GM21825 (cell line): ENCODE results near the gene LRRK1.

ENCODE experiments used
- ATAC-seq: cut with Tn5 transposase; IDR thresholded peaks from one replicate; pipeline ENCODE4 v1.9.1; 2021; ENCODE audit warnings: mild to moderate bottlenecking, moderate library complexity; ENCODE audit not compliant: unreplicated experiment

The LRRK1 gene

DNA sequence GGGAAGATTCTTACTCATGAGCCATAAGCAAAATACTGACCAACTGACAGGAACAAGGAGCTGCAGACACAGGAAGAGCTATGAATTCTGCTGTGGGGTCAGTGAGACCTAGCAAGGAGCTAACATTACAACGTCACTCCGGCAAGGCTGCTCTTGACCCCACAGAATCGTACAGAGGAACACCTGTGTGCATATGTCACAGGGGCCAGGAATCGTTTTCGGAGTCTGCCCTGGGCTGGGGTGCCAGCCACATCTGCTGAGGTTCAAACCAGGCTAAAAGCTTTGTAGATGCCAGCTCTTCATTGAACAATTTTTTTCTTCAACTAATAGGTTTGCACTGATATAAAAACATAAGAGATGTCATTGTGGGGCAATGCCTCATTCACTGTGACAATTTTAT, 82.6 kb downstream of the LRRK1 start:
- ATAC-seq = no peak

DNA sequence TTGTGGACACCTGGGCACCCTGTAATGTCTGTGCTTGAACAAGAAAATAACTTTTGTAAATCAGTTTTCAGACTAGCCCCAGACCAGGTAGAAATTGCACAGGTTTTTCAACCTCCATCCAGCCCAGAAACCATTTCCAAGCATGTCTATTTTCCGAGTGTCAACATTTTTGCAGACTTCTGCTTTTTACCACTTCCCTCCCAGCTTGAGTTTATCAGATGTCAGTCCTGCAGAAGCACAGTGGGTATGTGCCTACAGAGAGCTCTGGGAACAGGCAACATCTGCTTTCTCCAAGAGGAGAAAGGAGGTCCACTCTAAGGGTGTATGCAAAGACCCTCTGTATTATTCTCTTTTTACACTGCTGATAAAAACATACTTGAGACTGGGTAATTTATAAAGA, 83.9 kb downstream of the LRRK1 start:
- no peak for ATAC-seq

DNA sequence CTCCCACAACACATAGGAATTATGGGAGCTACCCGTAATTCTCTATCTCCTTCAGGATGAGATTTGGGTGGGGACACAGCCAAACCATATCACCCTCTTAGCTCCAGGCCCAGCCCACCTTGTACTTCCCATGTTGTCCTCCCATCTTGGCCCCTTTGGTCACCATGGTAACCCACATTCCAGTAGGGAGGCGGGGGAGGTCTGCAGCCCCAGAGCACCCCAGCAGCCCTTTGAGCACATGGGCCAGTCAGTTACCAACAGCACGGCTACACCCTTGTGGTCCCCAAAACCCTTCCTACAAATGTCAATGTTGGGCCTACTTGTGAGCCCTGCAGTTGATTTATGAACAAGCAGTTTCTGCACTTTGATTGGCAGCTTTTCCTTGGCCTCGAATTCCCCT, 84.5 kb downstream of the LRRK1 start:
- no peak for ATAC-seq

DNA sequence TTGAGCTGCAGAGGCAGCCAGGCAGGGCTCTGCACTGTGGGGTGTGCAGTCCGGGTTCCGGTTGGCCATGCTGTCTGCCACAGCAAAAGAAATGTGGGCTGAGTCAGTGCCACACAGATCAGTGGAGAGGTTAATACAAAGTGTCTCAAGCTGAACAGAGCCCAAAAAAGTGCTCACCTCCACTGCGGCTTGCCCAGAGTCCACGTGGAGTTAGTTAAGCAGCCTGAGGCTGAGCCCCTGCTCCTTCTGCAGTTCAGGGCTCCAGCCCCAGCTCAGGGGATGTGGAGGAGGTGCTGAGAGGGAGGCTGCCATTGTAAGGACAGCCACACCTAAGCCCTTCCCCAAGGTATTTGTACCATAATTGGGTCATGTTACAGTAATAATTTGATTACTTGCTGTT, 85.3 kb downstream of the LRRK1 start:
- no peak for ATAC-seq

DNA sequence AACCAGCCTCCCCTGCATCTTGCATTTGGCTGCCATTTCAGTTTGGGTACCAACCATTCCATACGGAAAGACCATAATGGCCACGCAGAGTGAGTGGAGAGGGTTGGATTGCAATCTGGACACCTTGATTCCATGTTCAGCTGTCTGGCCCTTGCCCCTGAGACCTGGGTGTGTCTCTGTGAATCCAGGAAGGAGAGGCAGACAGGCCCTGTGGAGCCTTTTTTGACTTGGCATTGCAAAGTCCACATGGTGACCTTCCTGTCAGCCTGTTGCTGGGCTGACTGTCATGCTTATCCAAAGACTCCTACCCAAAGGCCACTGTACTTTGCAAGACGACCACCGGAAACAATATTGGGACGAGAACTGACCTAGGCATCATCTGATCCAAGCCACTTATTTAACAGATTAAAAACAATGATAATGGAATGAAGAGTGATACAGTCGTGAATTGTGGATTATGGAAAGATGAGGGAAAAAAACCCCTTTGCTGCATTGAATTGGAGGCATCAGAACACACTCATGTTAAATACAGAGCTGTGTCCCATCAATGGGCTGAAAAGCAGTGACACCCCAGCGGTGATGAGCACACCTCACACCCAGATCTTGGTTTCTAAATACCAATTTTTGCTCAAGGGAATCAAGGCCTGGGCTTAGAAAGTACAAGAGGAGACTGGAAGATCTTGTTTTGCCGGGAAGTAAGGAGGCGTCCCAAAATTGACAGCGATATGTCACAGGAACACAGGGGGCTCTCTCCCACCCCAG, 86.0 kb downstream of the LRRK1 start:
- ATAC-seq = no peak

DNA sequence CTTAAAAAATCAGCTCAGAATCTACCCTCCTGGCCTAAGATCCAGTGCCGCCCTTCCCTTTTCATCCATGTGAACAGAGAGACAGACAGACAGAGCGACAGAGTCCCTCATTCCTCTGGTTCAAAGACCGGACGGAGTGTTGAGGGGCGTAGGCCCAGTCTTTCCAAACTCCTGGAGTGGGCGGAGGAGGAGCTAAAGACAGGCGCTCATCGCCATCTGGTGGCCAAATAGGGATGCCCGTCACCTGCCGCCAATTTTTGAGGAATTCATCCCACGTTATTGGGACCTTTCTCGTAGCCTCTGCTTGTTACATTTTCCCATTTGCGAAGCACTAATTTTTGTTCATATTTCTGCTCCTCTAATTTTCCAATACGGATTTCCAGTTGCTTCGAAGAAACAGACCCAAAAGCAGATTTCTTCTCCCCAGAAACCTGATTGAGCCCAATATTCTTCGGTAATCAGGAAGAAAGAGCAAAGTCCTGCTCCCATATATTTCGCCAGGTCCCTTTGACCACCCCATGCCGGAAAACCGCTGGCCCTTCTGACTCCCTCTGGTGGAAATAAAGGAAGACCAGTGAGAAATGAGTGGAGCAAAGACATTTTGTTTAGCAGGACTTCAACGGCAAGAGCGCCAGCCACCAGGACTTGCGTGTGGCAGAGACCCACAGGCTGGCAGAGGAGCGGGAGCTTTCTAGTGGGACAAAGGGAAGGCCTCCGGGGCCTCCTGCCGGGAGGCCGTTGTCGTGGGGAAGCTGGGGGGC, 88.0 kb downstream of the LRRK1 start:
- ATAC-seq = peak; percentile 47

DNA sequence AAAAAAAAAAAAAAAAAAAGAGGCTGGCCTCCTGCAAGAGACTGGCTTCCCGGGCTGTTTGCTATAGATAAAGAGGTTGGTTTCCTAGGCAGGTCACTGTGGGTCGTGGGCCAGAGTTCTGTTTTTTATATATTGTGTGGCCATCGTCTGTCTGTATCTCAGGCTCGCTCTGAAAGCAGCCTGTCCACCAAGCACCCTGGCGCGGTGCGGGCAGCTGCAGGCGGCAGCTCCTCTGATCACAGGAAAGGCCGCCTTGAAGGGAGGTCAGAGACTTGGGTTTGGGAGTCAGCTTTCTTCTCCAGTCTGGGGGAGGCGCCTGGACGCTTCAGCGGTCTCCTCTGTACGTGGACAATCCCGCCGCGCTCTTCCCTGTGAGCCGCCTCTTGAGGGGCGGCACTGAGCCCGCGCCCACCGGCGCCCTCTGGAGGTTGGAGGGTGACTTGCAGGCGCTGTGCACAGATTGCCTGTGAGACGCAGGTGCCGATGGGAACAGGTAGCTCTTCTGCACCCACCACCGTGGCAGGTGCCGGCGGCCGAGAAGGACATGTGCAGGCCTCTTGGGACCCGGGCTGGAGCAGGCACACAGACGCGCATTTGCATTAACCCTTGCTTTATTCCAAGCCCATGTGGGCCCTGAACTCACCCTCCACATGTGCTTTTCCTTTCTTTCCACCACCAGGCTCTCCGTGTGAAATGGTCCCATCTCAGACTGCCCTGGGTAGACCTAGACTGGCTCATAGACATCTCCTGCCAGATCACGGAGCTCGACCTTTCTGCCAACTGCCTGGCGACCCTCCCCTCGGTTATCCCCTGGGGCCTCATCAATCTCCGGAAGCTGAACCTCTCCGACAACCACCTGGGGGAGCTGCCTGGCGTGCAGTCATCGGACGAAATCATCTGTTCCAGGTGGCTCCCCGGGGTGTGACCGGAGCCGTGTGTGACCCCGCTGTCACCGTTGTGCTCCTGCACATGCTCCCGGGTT, 89.3 kb downstream of the LRRK1 start:
- peak; percentile 87 for ATAC-seq

DNA sequence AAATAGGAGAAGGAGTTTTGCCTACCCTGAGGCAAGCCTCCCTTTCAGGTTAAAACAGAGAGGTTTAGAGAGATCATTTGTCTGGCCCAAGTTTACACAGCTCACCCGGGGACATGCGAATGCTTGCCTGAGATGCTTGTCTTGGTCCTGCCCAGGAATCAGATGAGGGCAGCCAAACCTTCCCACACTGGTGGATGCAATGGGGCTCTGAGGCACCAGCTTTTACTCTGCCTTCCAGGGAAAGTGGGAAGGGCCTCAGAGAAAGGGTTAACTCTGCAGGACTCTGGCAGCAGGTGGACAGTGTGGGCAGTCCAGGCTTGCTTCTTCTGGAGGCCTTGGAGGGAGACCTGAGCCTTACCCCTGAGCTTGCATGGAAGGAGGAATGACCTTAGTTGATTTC, 90.0 kb downstream of the LRRK1 start:
- ATAC-seq = no peak

DNA sequence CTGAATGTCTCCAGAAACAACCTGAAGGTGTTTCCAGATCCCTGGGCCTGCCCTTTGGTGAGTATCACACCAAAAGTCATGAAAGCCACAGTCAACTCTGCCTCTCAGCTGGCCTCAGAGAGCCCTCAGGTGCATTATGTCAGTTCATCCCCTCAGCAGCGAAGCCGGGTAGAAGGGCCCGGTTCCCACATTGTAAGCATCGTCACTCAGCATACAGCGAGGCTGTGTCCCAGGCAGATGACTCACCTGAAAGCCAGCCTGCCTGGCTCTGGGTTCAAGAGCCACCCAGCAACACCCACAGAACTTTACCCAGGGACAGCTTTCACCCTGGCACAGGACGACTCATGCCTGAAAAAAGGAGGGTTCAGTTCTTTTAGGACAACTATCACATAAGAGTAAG, 91.6 kb downstream of the LRRK1 start:
- ATAC-seq = no peak

DNA sequence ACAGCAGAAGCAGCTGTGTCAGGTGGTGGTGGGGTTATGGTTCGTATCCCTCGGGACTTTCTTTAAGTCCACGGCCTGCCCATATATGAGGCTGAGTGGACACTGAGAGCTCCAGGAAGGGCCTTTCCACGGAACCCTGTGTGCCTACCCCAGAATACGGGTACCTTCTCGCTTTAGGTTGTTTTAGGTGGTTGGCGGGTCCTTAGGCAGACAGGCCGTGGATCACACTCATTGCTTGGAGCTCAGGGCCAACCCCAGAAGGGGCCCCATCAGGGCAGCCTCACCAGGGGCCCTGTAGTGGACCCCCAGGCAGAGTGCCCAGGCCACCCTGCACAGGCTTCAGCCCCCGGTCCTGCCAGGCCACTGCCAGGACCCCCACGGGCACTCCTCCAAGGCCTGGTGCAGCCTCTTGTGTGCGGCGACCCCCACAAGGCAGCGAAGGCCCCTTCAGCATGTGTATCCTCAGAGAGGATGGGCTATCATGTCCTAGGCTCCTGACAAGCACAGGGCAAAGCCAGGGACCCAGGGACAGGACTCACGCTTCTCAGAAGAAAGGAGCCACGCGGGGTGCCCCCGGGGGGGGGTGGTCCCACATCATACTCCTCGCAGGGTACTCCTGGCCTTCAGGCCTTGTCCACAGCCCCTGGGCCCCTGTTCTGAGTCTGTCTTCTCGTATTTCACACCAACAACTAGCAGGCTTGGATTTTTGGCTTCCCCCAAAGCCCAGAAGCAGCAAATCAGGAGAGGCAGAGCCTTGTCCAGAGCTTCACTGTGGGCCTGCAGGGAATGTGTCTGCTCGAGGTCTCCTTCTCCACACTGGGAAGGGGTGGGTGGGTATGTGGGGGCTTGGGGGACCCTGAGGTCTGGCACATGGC, 93.4 kb downstream of the LRRK1 start:
- ATAC-seq = no peak

DNA sequence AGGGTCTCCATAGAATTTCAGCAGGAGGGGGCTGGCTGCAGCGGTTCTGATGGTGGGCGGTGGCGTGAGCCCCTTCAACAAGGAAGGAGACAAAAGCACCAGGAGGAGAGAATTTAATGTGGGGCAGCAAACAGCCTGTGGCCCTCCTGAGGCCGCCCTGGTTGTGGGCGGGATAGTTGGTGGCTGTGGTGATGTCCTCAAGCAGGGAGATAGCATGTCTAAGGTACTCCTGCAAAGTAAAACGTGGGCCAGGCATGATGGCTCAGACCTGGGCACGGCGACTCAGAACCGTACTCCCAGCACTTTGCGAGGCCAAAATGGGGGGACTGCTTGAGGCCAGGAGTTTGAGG, 94.0 kb downstream of the LRRK1 start:
- no peak for ATAC-seq

DNA sequence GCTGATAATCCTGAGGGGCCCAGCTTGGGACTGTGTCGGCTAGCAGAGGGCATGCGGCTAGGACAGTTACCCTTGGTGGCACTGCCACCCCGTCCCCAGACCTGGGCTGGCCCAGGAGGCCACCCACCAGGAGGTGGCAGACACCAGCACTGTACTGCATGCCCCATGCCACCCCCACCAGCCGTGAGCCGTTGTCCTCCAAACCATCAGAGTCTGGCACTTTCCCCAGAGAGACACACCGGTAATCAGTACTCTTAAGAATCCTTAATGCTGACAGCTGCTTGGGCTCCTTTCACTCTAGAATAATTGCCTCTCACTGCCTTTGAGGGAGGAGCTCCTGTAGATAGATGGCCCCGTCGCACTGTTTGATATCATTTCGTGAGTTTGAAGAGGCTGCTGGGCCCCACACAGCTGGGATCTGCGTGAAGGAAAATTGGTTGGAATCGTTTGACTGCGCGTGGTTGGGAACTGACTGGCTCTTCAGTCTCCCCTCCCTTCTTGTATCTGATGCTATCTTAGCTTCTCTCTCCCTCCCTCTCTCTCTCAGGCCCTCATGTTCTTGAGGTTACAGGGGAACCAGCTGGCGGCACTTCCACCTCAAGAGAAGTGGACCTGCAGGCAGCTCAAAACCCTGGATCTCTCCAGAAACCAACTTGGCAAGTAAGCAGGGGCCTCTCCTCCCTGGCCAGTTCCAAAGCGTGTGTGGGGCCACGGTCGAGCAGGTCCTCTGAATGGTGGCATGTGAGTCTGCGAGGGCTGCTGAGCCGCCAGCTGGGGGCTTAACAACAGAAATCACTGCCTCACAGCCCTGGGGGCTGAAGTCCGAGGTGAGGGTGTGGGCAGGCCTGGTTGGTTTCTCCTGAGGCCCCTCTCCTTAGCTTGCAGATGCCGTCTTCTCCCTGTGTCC, 94.9 kb downstream of the LRRK1 start:
- no peak for ATAC-seq

DNA sequence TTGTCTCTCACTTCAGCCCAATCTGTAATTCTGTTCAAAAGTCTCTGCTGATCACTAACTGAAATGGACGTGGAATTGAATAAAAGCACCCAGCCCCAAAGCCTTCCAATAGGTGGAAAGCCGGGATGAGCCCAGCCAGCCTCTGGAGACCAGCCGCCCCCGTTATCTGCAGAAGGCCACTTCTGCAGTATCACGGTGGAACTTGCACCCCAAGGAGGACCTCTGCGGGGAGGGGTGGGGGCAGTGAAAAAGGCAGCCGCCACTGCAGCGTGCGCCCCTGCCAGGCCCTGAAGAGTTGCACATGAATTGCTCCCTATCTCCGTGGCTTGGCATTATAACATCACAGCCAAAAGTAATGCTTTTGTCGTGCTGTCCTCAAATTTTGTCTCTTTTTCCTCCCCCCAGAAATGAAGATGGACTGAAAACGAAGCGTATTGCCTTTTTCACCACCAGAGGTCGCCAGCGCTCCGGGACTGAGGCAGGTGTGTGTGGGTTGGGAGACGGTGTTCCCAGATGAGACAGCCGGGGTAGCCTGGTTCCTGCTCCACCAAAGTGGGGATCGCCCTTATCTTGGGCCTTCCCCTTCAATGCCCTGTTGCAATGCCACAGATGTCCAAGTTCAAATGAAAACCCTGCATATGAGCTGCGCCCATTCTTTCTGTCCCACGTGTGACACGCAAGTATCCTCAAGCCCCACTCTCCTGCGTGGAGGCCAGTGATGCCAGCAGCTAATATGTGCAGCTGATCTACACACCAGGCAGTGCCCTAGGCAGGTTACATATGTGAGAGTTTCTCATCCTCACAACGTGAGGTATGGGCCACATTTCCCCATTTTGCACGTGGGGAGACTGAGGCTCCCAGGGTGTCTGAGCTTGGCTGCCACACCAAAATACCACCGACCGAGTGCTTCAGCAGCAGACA, 96.0 kb downstream of the LRRK1 start:
- ATAC-seq = no peak

DNA sequence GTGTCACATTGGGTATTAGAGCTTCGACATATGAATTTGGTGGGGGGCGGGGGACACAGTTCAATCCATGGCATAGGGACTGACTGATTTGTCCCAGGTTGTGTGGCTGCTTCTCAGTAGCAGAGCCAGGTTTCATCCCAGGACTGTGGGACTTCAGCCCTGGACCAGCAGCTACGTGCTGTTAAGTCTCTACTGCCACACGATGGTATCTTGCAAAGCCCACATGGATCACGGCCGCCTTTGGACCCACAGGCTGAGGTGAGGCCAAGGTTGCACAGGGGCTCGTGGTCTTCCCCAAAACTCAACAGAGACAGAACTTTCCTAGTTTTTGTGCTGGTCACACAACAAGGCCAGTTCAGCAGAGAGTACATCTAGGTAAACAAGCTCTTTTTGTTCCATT, 97.4 kb downstream of the LRRK1 start:
- ATAC-seq = no peak

DNA sequence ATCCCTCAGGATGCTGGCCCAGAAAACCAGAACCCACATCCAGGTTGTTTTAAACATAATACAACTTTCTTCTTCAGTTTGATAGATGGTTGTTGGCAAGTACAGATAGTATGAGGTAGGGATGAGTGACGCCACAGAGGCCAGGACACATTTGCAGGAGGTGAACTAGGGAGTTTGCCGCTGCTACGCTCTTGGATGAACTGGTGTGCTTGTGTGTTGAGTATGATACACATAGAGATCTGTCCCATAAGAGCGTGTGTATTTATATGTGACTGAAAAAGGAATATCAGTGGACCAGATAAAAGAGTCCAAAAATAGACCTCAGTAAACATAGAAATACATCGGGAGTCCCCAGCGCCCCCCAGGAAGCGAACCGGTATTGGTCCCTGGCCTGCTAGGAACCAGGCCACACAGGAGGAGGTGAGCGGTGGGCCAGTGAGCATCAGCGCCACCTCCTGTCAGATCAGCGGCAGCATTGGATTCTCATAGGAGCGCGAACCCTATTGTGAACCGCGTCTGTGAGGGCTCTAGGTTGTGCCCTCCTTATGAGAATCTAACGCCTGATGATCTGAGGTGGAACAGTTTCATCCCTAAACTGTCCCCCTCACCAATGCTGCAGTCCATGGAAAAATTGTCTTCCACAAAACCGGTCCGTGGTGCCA, 98.1 kb downstream of the LRRK1 start:
- no peak for ATAC-seq

DNA sequence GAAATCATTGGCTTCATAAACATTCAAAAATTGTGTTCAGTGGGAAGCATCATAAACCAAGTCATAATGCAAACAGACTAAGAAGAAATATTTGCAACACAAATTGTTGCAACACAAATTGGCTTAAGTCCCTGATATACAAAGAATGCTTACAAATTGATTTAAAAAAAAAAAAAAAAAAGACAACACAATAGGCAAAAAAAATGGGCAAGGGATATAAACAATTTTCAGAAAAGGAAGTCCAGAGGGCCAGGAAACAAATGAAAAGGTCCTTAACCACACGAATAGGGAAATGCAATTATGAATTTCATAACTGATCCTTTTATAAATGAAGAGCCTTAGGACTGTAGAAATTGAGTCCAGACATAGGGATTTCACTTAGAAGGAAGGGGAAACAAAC, 98.9 kb downstream of the LRRK1 start:
- ATAC-seq = no peak

DNA sequence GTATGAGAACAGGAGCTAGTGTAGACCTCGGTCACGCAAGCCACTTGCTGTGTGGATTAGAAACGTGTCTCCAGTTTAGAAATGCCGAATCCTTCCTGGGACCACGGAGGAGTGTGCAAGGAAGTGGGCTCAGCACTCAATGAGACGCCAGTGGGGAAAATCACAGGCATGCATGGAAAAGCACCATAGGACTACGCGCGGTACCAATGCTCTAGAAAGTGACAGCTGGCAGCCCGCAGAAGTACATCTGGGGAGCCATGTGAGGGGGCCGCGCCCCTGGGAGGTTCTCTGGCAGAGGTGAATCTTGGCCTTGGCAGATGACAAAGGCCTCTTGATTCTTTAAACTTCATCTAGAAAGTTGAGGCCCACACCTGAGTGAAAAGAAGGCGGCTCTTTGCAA, 99.3 kb downstream of the LRRK1 start:
- no peak for ATAC-seq

DNA sequence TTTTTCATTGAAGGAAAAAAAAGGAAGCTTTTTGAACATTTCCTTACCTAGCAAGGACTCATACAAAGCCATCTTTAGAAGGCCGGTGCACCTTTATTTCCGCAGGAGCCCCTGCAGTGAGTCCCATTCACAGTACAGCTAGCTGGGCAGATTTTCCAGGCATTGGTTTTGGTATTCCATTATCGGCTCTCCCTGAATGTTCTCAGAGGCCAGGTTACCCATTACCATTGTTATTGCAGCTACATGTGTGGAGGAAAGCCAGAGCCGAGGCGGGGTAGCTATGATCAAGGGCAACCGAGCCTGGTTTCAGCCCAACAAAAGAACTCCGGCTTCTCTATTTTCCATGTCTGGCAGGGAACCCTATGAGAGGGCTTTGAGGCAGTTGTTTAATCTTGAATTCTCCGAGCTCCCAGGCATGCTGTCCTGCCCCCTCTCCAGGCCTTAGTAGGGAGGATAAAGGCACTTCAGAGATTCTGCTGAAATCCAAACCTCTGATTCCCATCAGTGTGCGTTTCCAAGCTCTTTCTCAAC, 100.3 kb downstream of the LRRK1 start:
- ATAC-seq = no peak
